Right atrium auricular region (tissue), 2 donors: ENCODE data around the gene BPIFB2. TPM values are rescaled to one million over a fixed set of nuclear protein-coding genes. Genes with fewer than 3 reads are reported as not detected.
A peak's percentile ranks its signal among the peaks of the same experiment; 100 is the strongest.
"Not testable (repeated sequence)": the region's sequence is repeated elsewhere in the genome, so short reads cannot be mapped to it uniquely, and the experiment has no call there.

Source experiments
- DNase-seq: peaks from one replicate; pipeline ENCODE4 v3.0.0-alpha.2; 2019; ENCODE audit warnings: low spot score
- H3K27ac ChIP-seq, 2 donors: fragments of 200-600 bp; sonication (generic); 1 replicate in 1 of 2; 2 replicates in 1 of 2; pipeline ENCODE4 v1.5.1; 2016 to 2019
- H3K27me3 ChIP-seq, 2 donors: fragments of 200-600 bp; sonication (generic); one replicate each; pipeline versions ENCODE4 v1.5.1 to v1.6.0; 2017 to 2019
- H3K36me3 ChIP-seq: fragments of 200-600 bp; sonication (generic); one replicate; pipeline ENCODE4 v1.5.1; 2016
- H3K4me1 ChIP-seq, 2 donors: fragments of 200-600 bp; sonication (generic); one replicate each; pipeline versions ENCODE4 v1.5.1 to v1.6.0; 2017 to 2019
- H3K4me3 ChIP-seq, 2 donors: fragments of 200-600 bp; sonication (generic); 1 replicate in 1 of 2; 2 replicates in 1 of 2; pipeline ENCODE4 v1.5.1; 2017 to 2019; ENCODE audit warnings: mild to moderate bottlenecking in 1 of 2, moderate library complexity in 1 of 2
- H3K9me3 ChIP-seq, 2 donors: fragments of 200-600 bp; sonication (generic); one replicate each; pipeline ENCODE4 v1.5.1; 2019
- total RNA-seq, 2 donors: library from RNA; depleted of rRNA; stranded (reverse); fragments of >200 nt; gene quantifications; one replicate each; pipeline ENCODE4 v1.1.0, GENCODE V29; 2016
- TF ChIP-seq, protein P1 (sequence below), 2 donors: fragments of 200-600 bp; sonication (generic); IDR thresholded peaks; one replicate each; pipeline ENCODE4 v1.5.1; 2019; ENCODE audit warnings: antibody characterized with exemption in 2 of 2

BPIFB2 gene
- total RNA-seq, 2 donors from 2014 or later = not detected

DNA sequence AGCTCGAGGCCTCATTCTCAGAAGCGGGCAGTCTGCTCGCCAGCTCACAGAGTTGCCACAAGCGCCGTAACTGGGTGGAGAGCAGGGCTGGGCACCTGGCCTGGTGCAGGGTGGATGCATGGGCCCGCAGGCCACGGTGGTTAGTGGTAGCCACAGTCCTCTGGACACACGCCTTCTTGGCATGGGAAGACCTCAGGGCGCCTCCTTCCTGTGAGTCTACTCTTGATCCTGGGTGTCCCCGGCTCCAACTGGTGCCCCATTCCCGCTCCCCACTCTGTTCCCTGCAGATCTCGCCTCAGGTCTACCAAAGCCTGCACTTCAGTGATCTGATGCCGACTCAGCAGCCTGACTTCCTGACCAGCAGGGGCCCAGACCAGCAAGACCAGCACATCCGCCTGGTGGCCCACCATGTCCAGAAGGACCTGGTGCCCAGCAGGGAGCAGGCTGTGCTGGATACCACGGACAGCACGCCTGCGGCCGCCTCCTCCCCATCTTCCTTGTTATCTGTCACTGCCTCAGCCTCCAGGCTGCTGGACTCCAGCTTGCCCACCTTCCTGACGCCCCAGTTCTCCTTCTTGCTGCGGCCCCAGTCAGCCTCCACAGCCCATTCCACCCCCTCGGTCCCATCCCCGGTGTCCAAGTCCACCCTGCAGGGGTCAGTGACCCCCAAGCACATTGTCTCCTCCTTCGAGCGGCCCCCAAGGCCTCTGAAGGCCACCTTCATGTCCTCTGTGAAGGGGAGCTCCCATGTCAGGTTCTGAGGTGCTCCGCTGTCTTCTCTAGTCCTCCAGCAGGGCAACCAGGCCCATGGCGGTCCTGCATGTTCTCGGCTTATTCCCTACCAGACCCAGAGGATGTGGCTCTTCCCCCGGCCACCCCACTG, 46.4 kb upstream of the BPIFB2 start:
- H3K27me3 ChIP-seq = no peaks in the 10 kb centered on the region
- no peaks in the 10 kb centered on the region for H3K4me1 ChIP-seq
- DNase-seq = peak; percentile 50
- no peak overlapping the region for H3K4me3 ChIP-seq
- peaks cover 4 to 8% of the 10 kb centered on the region in 2 donors for H3K9me3 ChIP-seq
- no peaks in the 10 kb centered on the region for H3K36me3 ChIP-seq
- TF ChIP-seq, protein P1, sequence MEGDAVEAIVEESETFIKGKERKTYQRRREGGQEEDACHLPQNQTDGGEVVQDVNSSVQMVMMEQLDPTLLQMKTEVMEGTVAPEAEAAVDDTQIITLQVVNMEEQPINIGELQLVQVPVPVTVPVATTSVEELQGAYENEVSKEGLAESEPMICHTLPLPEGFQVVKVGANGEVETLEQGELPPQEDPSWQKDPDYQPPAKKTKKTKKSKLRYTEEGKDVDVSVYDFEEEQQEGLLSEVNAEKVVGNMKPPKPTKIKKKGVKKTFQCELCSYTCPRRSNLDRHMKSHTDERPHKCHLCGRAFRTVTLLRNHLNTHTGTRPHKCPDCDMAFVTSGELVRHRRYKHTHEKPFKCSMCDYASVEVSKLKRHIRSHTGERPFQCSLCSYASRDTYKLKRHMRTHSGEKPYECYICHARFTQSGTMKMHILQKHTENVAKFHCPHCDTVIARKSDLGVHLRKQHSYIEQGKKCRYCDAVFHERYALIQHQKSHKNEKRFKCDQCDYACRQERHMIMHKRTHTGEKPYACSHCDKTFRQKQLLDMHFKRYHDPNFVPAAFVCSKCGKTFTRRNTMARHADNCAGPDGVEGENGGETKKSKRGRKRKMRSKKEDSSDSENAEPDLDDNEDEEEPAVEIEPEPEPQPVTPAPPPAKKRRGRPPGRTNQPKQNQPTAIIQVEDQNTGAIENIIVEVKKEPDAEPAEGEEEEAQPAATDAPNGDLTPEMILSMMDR (IDR thresholded peaks at IDR 0.05) = no peak
- H3K27ac ChIP-seq = no peak overlapping the region

DNA sequence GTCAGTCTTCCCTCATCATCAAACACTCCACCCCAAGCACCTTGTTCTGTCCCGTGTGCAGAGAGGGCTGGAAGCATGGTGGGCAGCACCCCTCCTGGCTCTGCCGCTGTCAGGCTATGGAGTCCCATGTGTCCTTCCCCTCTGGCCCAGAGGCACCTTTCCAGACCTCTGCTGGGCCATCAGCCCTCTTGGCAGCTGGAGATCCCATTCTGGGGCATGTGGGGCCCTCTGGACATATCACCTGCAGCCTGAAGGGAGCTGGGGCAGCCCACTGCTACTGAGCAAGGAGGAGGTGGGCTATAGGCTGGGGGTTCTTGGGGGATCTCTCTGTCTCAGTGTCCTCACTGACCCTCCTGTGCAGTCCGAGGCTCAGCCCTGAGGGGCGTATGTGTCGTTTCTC, 45.5 kb upstream of the BPIFB2 start:
- Histone ChIP-seq H3K27ac (no peak overlapping the region), H3K9me3 (no peaks in the 10 kb centered on the region), H3K27me3 (no peaks in the 10 kb centered on the region), H3K4me3 (no peak overlapping the region), H3K36me3 (no peaks in the 10 kb centered on the region), H3K4me1 (no peaks in the 10 kb centered on the region)
- TF ChIP-seq, protein P1 (IDR thresholded peaks at IDR 0.05) = no peak
- peak; percentile 21 for DNase-seq

DNA sequence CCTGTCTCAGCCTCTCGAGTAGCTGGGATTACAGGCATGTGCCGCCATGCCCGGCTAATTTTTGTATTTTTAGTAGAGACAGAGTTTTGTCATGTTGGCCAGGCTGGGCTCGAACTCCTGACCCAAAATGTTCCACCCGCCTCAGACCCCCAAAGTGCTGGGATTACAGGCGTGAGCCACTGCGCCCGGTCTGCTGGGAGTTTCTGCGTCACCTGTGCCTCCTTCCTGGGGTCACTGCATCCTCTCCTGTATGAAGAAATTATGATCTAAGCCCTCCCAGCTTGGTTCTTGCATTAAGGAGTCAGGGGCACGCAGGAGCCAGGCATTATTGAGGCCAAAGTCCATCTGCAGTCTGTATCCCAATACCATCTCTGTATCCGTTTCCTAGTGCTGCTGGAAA, 44.9 kb upstream of the BPIFB2 start:
- H3K9me3 ChIP-seq, H3K27me3 ChIP-seq, H3K4me3 ChIP-seq, H3K4me1 ChIP-seq, H3K36me3 ChIP-seq, H3K27ac ChIP-seq: not testable (repeated sequence)
- peak; percentile 40 for DNase-seq

DNA sequence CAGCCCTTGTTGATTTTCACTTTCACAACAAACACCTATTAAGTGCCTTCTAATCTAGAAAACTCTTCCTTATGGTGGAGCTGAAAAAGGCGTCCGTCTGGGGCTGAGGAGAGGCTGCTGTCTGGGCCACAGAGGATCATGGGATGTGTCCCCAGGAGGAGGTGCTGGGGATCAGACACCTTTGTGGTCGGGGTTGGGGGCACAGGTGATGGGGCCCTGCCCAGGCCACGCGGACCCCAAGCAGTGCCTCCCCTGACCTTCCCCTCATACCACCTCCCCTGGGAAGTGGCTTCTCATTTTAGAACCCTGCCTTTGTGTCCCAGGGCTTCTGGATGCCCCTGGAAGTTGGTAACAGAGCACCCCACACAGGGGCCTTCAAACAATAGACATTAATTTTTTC, 44.3 kb upstream of the BPIFB2 start:
- no peak overlapping the region for H3K4me3 ChIP-seq
- no peak overlapping the region for H3K27ac ChIP-seq
- no peaks in the 10 kb centered on the region for H3K36me3 ChIP-seq
- H3K27me3 ChIP-seq = no peaks in the 10 kb centered on the region
- DNase-seq = no peak
- TF ChIP-seq, protein P1 (IDR thresholded peaks at IDR 0.05) = no peak
- no peaks in the 10 kb centered on the region for H3K9me3 ChIP-seq
- H3K4me1 ChIP-seq = no peaks in the 10 kb centered on the region

DNA sequence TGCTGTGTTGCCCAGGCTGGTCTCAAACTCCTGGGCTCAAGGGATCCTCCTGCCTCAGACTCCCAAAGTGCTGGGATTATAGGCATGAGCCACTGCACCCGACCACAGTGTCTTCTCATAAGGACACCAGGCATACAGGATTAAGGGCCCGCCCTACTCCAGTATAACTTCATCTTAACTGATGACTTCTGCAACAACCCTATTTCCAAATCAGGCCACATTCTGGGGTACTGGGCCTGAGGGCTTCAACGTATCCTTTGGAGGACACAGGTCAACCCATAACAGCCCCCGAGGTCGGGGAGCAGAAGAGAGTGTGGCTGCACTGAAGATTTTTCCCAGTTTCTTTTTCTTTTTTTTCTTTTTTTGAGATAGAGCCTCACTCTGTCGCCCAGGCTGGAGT, 42.9 kb upstream of the BPIFB2 start:
- Histone ChIP-seq H3K4me3 (no peak overlapping the region), H3K9me3 (no peaks in the 10 kb centered on the region), H3K36me3 (no peaks in the 10 kb centered on the region), H3K27me3 (no peaks in the 10 kb centered on the region), H3K4me1 (no peaks in the 10 kb centered on the region), H3K27ac (no peak overlapping the region)
- DNase-seq = peak; percentile 47
- TF ChIP-seq, protein P1 (IDR thresholded peaks at IDR 0.05) = no peak

DNA sequence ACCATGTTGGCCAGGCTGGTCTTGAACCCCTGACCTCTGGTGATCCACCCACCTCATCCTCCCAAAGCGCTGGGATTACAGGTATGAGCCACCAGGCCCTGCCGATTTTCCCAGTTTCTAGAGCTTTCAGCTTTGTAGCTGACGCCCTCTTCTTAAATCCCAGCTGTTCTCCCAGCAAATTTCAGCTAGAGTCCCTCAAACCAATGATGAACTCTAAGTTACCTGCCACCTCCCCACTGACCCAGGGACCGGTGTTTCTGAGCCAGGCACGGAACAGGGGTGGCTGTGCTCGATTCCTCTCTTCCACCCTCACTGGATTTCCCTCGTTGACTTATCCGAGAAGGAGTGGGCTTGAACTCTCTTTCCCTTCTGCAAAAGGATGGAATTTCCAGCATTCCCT, 42.4 kb upstream of the BPIFB2 start:
- H3K9me3 ChIP-seq = no peaks in the 10 kb centered on the region
- no peak overlapping the region for H3K27ac ChIP-seq
- H3K36me3 ChIP-seq = no peaks in the 10 kb centered on the region
- no peaks in the 10 kb centered on the region for H3K4me1 ChIP-seq
- DNase-seq = no peak
- TF ChIP-seq, protein P1 (IDR thresholded peaks at IDR 0.05) = no peak
- H3K27me3 ChIP-seq = no peaks in the 10 kb centered on the region
- no peak overlapping the region for H3K4me3 ChIP-seq
